Liver (tissue), 9 donors: ENCODE data around the gene FLNC. TPM values are rescaled to one million over a fixed set of nuclear protein-coding genes. Genes with fewer than 3 reads are reported as not detected.

Experiments
- DNase-seq: peaks from one replicate; pipeline ENCODE4 v3.0.0-alpha.2; 2017; ENCODE audit warnings: low spot score
- H3K27ac ChIP-seq, 2 donors: one replicate each; pipeline ENCODE4 v1.7.0; 2013; ENCODE audit warnings: inconsistent platforms in 2 of 2, low read length in 2 of 2, control low read depth in 1 of 2, low read depth in 1 of 2, mild to moderate bottlenecking in 1 of 2
- H3K27me3 ChIP-seq, 4 donors: one replicate each; pipeline versions ENCODE4 v1.6.1 to v1.7.0; 2013; ENCODE audit warnings: low read length in 3 of 4, inconsistent platforms in 1 of 4, mild to moderate bottlenecking in 1 of 4, moderate library complexity in 1 of 4; ENCODE audit not compliant: control insufficient read depth in 4 of 4, insufficient read depth in 4 of 4
- H3K36me3 ChIP-seq, 4 donors: one replicate each; pipeline versions ENCODE4 v1.6.1 to v1.7.0; 2013; ENCODE audit warnings: low read length in 3 of 4, mild to moderate bottlenecking in 3 of 4, low read depth in 1 of 4, moderate library complexity in 1 of 4; ENCODE audit not compliant: control insufficient read depth in 4 of 4, insufficient read depth in 3 of 4
- H3K4me1 ChIP-seq, 4 donors: one replicate each; pipeline versions ENCODE4 v1.6.1 to v1.7.0; 2013; ENCODE audit warnings: low read length in 3 of 4, mild to moderate bottlenecking in 3 of 4, moderate library complexity in 1 of 4; ENCODE audit not compliant: control insufficient read depth in 4 of 4, insufficient read depth in 4 of 4
- H3K4me3 ChIP-seq, 3 donors: one replicate each; pipeline versions ENCODE4 v1.6.1 to v1.7.0; 2013; ENCODE audit warnings: low read length in 3 of 3, control low read depth in 1 of 3, low read depth in 1 of 3, mild to moderate bottlenecking in 1 of 3
- H3K9ac ChIP-seq, 2 donors: one replicate each; pipeline ENCODE4 v1.7.0; 2013; ENCODE audit warnings: low read length in 2 of 2, mild to moderate bottlenecking in 2 of 2, moderate library complexity in 2 of 2, control low read depth in 1 of 2, low read depth in 1 of 2
- H3K9me3 ChIP-seq, 4 donors: one replicate each; pipeline versions ENCODE4 v1.6.1 to v1.7.0; 2013; ENCODE audit warnings: low read length in 3 of 4; ENCODE audit not compliant: control insufficient read depth in 4 of 4
- FOXA2 ChIP-seq: IDR thresholded peaks from 2 replicates; pipeline ENCODE4 v1.6.1; 2016; ENCODE audit warnings: antibody characterized with exemption
- GABPA ChIP-seq, 2 donors: IDR thresholded peaks in 1 of 2; conservative IDR thresholded peaks in 1 of 2; 2 replicates each; pipeline ENCODE4 v1.6.1; 2016; ENCODE audit warnings: antibody characterized with exemption in 2 of 2, mild to moderate bottlenecking in 1 of 2, moderate library complexity in 1 of 2
- HNF4A ChIP-seq, 2 donors: conservative IDR thresholded peaks; 2 replicates each; pipeline ENCODE4 v1.6.1; 2016; ENCODE audit warnings: antibody characterized with exemption in 2 of 2, mild to moderate bottlenecking in 2 of 2
- JUND ChIP-seq, 2 donors: IDR thresholded peaks; 2 replicates each; pipeline ENCODE4 v1.6.1; 2016; ENCODE audit warnings: antibody characterized with exemption in 2 of 2
- TAF1 ChIP-seq: conservative IDR thresholded peaks from 2 replicates; pipeline ENCODE4 v1.6.1; 2016; ENCODE audit warnings: antibody characterized with exemption, mild to moderate bottlenecking
- ZBTB33 ChIP-seq: IDR thresholded peaks from 2 replicates; pipeline ENCODE4 v1.6.1; 2016; ENCODE audit warnings: antibody characterized with exemption
- WGBS: extraction: QIAGEN DNeasy Blood & Tissue Kit; methylation state at CpG from one replicate; pipeline ENCODE4 v1.1.7; 2013; 5-methylcytosine and 5-hydroxymethylcytosine counted together
- polyA plus RNA-seq, 2 donors: library from polyadenylated mRNA; stranded (reverse) in 1 of 2; unstranded in 1 of 2; fragments of 200-250 nt in 1 of 2; fragments of >200 nt in 1 of 2; fragmentation: Nextera tagmentation in 1 of 2; extraction: Ambion mirVana in 1 of 2; gene quantifications; one replicate each; pipeline versions ENCODE4 v1.2.1 to v1.2.3, GENCODE V29; 2013 to 2015
- total RNA-seq, 2 donors: library from RNA; depleted of rRNA; stranded (reverse); fragments of >200 nt; gene quantifications; one replicate each; pipeline ENCODE4 v1.2.3, GENCODE V29; 2014
- TF ChIP-seq, protein P1 (sequence below): IDR thresholded peaks from 2 replicates; pipeline ENCODE4 v1.6.1; 2016; ENCODE audit warnings: antibody characterized with exemption
- TF ChIP-seq, protein P2 (sequence below): IDR thresholded peaks from 2 replicates; pipeline ENCODE4 v1.6.1; 2016; ENCODE audit warnings: antibody characterized with exemption
- TF ChIP-seq, protein P3 (sequence below): fragments of 150-350 bp; IDR thresholded peaks from 2 replicates; pipeline ENCODE4 v1.5.1; 2017; ENCODE audit warnings: improper control_type of control experiment, low read depth, low read length; ENCODE audit not compliant: missing input control
- TF ChIP-seq, protein P4 (sequence below): IDR thresholded peaks from 2 replicates; pipeline ENCODE4 v1.6.1; 2016; ENCODE audit warnings: antibody characterized with exemption, mild to moderate bottlenecking
- donor health status: healthy.
- donor health status: healthy.
- donor health status: healthy.
- donor health status: healthy.
- donor health status: healthy.

FLNC gene
- total and polyA plus RNA-seq, 4 donors: 0.03 to 2.3 (median 0.53) TPM

- H3K27ac ChIP-seq: no peak overlapping the region
- WGBS: 83% methylated on average over 9 of the region's 9 CpGs
- TF ChIP-seq TAF1 (no peak), FOXA2 (no peak), ZBTB33 (no peak), HNF4A (conservative IDR thresholded peaks at IDR 0.05) (no peak), JUND (IDR thresholded peaks at IDR 0.05) (no peak)
- TF ChIP-seq, protein P1, sequence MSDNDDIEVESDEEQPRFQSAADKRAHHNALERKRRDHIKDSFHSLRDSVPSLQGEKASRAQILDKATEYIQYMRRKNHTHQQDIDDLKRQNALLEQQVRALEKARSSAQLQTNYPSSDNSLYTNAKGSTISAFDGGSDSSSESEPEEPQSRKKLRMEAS: no peak
- TF ChIP-seq, protein P2, sequence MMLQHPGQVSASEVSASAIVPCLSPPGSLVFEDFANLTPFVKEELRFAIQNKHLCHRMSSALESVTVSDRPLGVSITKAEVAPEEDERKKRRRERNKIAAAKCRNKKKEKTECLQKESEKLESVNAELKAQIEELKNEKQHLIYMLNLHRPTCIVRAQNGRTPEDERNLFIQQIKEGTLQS: no peak
- no peaks in the 10 kb centered on the region for H3K9me3 ChIP-seq
- no peaks in the 10 kb centered on the region for H3K4me1 ChIP-seq
- H3K4me3 ChIP-seq: no peak overlapping the region
- no peaks in the 10 kb centered on the region for H3K36me3 ChIP-seq
- no peaks in the 10 kb centered on the region for H3K27me3 ChIP-seq
- H3K9ac ChIP-seq: no peak overlapping the region
- DNase-seq: no peak
Measured at GRCh38 chr7:128801003-128801402, 29.2 kb upstream of the FLNC start.

DNA sequence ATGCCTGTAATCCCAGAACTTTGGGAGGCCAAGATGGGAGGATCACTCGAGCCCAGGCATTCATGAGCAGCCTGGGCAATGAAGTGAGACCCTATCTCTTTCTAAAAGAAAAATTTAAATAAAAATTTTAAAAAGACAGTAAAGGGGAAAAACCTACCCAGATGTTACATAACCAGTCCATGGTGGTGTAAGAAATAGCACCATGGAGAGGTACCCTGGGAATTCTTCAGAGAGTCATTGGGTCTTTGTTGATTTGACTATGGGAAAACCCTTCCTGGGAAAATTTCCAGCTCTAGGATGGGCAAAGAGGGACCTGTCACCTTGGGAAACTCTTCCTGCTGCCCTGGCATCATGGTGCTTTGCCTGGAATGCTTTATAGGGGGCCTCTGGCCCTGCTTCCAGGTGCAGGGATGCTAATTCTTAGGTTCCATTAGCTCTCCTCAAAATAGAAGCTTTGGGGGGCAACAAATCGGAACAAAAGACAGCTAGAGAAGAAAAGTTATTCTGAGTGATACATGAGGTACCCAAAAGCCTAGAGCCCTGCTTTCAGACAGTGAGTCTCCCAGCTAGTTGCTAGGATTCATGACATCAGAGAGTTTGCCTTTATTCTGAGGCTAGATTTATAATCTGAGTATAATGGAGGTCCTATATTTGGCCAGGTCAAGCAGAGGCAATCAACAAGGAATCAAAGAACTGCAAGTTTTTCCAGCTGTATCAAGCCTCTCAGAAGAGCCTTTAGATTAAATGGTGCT is 28.4 kb upstream of the FLNC start:
- WGBS: 86% methylated on average over 2 of the region's 2 CpGs
- Histone ChIP-seq H3K4me3 (no peak overlapping the region), H3K4me1 (no peaks in the 10 kb centered on the region), H3K27me3 (no peaks in the 10 kb centered on the region), H3K27ac (no peak overlapping the region), H3K36me3 (no peaks in the 10 kb centered on the region), H3K9ac (no peak overlapping the region), H3K9me3 (no peaks in the 10 kb centered on the region)
- TF ChIP-seq TAF1: no peak
- TF ChIP-seq, protein P3, sequence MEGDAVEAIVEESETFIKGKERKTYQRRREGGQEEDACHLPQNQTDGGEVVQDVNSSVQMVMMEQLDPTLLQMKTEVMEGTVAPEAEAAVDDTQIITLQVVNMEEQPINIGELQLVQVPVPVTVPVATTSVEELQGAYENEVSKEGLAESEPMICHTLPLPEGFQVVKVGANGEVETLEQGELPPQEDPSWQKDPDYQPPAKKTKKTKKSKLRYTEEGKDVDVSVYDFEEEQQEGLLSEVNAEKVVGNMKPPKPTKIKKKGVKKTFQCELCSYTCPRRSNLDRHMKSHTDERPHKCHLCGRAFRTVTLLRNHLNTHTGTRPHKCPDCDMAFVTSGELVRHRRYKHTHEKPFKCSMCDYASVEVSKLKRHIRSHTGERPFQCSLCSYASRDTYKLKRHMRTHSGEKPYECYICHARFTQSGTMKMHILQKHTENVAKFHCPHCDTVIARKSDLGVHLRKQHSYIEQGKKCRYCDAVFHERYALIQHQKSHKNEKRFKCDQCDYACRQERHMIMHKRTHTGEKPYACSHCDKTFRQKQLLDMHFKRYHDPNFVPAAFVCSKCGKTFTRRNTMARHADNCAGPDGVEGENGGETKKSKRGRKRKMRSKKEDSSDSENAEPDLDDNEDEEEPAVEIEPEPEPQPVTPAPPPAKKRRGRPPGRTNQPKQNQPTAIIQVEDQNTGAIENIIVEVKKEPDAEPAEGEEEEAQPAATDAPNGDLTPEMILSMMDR: no peak
- no peak for TF ChIP-seq ZBTB33
- TF ChIP-seq, protein P4, sequence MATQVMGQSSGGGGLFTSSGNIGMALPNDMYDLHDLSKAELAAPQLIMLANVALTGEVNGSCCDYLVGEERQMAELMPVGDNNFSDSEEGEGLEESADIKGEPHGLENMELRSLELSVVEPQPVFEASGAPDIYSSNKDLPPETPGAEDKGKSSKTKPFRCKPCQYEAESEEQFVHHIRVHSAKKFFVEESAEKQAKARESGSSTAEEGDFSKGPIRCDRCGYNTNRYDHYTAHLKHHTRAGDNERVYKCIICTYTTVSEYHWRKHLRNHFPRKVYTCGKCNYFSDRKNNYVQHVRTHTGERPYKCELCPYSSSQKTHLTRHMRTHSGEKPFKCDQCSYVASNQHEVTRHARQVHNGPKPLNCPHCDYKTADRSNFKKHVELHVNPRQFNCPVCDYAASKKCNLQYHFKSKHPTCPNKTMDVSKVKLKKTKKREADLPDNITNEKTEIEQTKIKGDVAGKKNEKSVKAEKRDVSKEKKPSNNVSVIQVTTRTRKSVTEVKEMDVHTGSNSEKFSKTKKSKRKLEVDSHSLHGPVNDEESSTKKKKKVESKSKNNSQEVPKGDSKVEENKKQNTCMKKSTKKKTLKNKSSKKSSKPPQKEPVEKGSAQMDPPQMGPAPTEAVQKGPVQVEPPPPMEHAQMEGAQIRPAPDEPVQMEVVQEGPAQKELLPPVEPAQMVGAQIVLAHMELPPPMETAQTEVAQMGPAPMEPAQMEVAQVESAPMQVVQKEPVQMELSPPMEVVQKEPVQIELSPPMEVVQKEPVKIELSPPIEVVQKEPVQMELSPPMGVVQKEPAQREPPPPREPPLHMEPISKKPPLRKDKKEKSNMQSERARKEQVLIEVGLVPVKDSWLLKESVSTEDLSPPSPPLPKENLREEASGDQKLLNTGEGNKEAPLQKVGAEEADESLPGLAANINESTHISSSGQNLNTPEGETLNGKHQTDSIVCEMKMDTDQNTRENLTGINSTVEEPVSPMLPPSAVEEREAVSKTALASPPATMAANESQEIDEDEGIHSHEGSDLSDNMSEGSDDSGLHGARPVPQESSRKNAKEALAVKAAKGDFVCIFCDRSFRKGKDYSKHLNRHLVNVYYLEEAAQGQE: no peak
- TF ChIP-seq, protein P2: no peak
- no peak for TF ChIP-seq GABPA (IDR thresholded peaks at IDR 0.05 in 1 of 2, conservative IDR thresholded peaks at IDR 0.05 in 1 of 2)
- no peak for DNase-seq
